Measurements from ENCODE around the gene PHKB. TPM values are rescaled to one million over a fixed set of nuclear protein-coding genes. Genes with fewer than 3 reads are reported as not detected.

Gene PHKB
- total and polyA plus RNA-seq, 2 donors (not counting 1 experiment from before 2014, with no cell fraction given): 79.0 to 103 TPM

DNA sequence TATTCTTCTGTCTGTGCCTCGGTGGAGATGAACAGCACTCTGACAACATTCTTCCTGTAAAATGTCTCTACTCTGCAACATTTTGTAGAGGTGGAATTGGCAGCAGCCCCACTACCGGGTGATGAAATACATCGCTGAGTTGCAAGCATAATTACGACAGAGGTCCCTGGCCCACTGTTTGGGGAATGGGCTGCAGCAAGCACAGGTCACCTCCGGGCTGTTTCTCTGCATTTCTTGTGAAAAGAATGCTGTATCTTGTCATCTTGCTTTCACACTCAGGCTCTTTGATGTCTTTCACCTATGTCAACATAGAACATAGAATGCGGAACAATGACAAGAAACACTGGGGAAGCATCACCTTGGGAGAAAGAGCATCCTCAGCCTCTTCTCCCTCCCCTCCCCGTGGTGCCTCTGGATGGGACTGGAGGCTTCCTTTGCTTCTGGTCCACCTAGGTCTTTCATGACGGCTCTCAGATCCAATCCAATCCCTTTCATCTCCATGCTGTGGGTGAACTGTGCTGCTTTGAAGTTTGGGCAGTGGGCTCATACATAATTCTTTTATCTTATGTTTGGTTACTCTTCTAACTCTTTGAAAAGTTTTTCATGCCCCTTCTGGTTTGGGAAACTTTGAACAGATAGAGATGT is 265.0 kb downstream of the PHKB start:
- Histone ChIP-seq H3K4me3 (replicated peaks in 1 of 4; ENCODE audit: control extremely low read depth in 1 of 4, insufficient read depth in 1 of 4, low read depth in 3 of 4, low read length in 4 of 4) (no peak overlapping the region), H3K9me3 (ENCODE audit: control insufficient read depth, insufficient read depth, low read depth, low read length) (no peaks in the 10 kb centered on the region), H3K4me1 (ENCODE audit: control insufficient read depth, extremely low read depth, insufficient read depth, low read length) (no peaks in the 10 kb centered on the region), H3K79me2 (ENCODE audit: control insufficient read depth, insufficient read depth, low read length) (no peaks in the 10 kb centered on the region), H3K4me2 (ENCODE audit: extremely low read depth, insufficient read depth, low read length) (no peak overlapping the region), H3K36me3 (ENCODE audit: control insufficient read depth, insufficient read depth, low read length) (no peaks in the 10 kb centered on the region), H3K27ac (ENCODE audit: insufficient read depth, low read length) (no peak overlapping the region), H3K27me3 (ENCODE audit: control insufficient read depth, insufficient read depth, low read length) (no peaks in the 10 kb centered on the region), H4K20me1 (ENCODE audit: control insufficient read depth, extremely low read depth, insufficient read depth, low read length) (no peaks in the 10 kb centered on the region), H2AFZ (ENCODE audit: low read length) (no peak overlapping the region), H3K9ac (ENCODE audit: insufficient read depth, low read length) (no peak overlapping the region)
- peak in 1 of 2 donors; percentile 31 for DNase-seq (ENCODE audit: low read depth in 2 of 2)
- TF ChIP-seq EZH2 (IDR thresholded peaks at IDR 0.05; ENCODE audit: low read length, missing control alignments): no peak
- TF ChIP-seq, protein P1, sequence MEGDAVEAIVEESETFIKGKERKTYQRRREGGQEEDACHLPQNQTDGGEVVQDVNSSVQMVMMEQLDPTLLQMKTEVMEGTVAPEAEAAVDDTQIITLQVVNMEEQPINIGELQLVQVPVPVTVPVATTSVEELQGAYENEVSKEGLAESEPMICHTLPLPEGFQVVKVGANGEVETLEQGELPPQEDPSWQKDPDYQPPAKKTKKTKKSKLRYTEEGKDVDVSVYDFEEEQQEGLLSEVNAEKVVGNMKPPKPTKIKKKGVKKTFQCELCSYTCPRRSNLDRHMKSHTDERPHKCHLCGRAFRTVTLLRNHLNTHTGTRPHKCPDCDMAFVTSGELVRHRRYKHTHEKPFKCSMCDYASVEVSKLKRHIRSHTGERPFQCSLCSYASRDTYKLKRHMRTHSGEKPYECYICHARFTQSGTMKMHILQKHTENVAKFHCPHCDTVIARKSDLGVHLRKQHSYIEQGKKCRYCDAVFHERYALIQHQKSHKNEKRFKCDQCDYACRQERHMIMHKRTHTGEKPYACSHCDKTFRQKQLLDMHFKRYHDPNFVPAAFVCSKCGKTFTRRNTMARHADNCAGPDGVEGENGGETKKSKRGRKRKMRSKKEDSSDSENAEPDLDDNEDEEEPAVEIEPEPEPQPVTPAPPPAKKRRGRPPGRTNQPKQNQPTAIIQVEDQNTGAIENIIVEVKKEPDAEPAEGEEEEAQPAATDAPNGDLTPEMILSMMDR (conservative IDR thresholded peaks at IDR 0.05 in 1 of 2, IDR thresholded peaks at IDR 0.05 in 1 of 2; ENCODE audit: low read depth in 1 of 2, low read length in 2 of 2): no peak

DNA sequence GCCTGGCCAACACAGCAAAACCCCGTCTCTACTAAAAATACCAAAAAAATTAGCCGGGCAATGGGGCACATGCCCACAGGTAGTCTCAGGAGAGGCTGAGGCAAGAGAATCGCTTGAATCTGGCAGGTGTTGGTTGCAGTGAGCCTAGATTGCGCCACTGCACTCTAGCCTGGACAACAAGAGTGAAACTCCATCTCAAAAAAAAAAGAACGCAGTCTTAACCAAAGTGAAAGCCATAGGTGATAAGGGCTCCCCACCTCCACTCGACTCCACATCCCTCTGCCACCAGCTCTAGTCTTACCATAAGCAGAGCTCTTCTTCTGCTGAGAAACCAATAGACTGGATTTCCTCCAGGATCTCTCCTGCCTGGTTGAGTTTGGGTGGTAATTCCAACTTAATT is 266.0 kb downstream of the PHKB start:
- Histone ChIP-seq H2AFZ (ENCODE audit: low read length) (no peak overlapping the region), H3K36me3 (ENCODE audit: control insufficient read depth, insufficient read depth, low read length) (no peaks in the 10 kb centered on the region), H3K27ac (ENCODE audit: insufficient read depth, low read length) (no peak overlapping the region), H3K27me3 (ENCODE audit: control insufficient read depth, insufficient read depth, low read length) (no peaks in the 10 kb centered on the region), H3K9ac (ENCODE audit: insufficient read depth, low read length) (no peak overlapping the region), H3K4me2 (ENCODE audit: extremely low read depth, insufficient read depth, low read length) (no peak overlapping the region), H4K20me1 (ENCODE audit: control insufficient read depth, extremely low read depth, insufficient read depth, low read length) (no peaks in the 10 kb centered on the region), H3K4me1 (ENCODE audit: control insufficient read depth, extremely low read depth, insufficient read depth, low read length) (no peaks in the 10 kb centered on the region), H3K9me3 (ENCODE audit: control insufficient read depth, insufficient read depth, low read depth, low read length) (no peaks in the 10 kb centered on the region), H3K79me2 (ENCODE audit: control insufficient read depth, insufficient read depth, low read length) (no peaks in the 10 kb centered on the region), H3K4me3 (replicated peaks in 1 of 4; ENCODE audit: control extremely low read depth in 1 of 4, insufficient read depth in 1 of 4, low read depth in 3 of 4, low read length in 4 of 4) (no peak overlapping the region)
- DNase-seq (ENCODE audit: low read depth in 2 of 2): no peak
- TF ChIP-seq, protein P1 (conservative IDR thresholded peaks at IDR 0.05 in 1 of 2, IDR thresholded peaks at IDR 0.05 in 1 of 2; ENCODE audit: low read depth in 1 of 2, low read length in 2 of 2): no peak
- no peak for TF ChIP-seq EZH2 (IDR thresholded peaks at IDR 0.05; ENCODE audit: low read length, missing control alignments)

DNA sequence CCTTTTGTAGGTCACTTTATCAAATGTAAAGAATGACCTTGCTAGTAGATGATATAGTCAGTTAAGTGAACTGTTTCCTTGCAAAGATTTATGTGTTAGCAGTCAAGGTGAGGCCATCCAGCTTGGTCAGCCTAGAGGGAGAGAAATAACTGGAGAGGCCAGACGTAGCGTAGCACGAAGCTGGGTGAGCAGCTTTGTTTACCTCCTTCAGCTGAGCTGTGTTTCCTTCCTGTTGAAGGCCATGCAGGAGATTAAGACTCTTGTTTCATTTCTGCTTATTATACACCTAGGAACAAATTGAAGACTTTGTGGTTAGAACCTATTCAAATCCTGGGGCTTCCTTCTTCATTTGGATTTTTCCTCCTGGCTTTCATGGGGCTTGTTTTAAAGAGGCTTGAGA is 267.1 kb downstream of the PHKB start:
- Histone ChIP-seq H3K4me3 (replicated peaks in 1 of 4; ENCODE audit: control extremely low read depth in 1 of 4, insufficient read depth in 1 of 4, low read depth in 3 of 4, low read length in 4 of 4) (no peak overlapping the region), H4K20me1 (ENCODE audit: control insufficient read depth, extremely low read depth, insufficient read depth, low read length) (no peaks in the 10 kb centered on the region), H3K27me3 (ENCODE audit: control insufficient read depth, insufficient read depth, low read length) (no peaks in the 10 kb centered on the region), H3K4me2 (ENCODE audit: extremely low read depth, insufficient read depth, low read length) (no peak overlapping the region), H2AFZ (ENCODE audit: low read length) (no peak overlapping the region), H3K36me3 (ENCODE audit: control insufficient read depth, insufficient read depth, low read length) (no peaks in the 10 kb centered on the region), H3K4me1 (ENCODE audit: control insufficient read depth, extremely low read depth, insufficient read depth, low read length) (no peaks in the 10 kb centered on the region), H3K9ac (ENCODE audit: insufficient read depth, low read length) (no peak overlapping the region), H3K79me2 (ENCODE audit: control insufficient read depth, insufficient read depth, low read length) (no peaks in the 10 kb centered on the region), H3K9me3 (ENCODE audit: control insufficient read depth, insufficient read depth, low read depth, low read length) (no peaks in the 10 kb centered on the region), H3K27ac (ENCODE audit: insufficient read depth, low read length) (no peak overlapping the region)
- TF ChIP-seq, protein P1 (conservative IDR thresholded peaks at IDR 0.05 in 1 of 2, IDR thresholded peaks at IDR 0.05 in 1 of 2; ENCODE audit: low read depth in 1 of 2, low read length in 2 of 2): no peak
- TF ChIP-seq EZH2 (IDR thresholded peaks at IDR 0.05; ENCODE audit: low read length, missing control alignments): no peak
- no peak for DNase-seq (ENCODE audit: low read depth in 2 of 2)
